H1 (cell line): ENCODE measurements around the gene GAS2.

Experiments
- CHD1 ChIP-seq: IDR thresholded peaks from 2 replicates; pipeline ENCODE4 v1.6.1; 2012; ENCODE audit warnings: low read depth, low read length, improper control_type of control experiment
- TF ChIP-seq, protein P1 (sequence below), 3 experiments: IDR thresholded peaks; 1 replicate in 2 of 3; 2 replicates in 1 of 3; pipeline versions ENCODE4 v1.5.1 to v1.6.1; 2011; ENCODE audit warnings: low read length in 3 of 3, mild to moderate bottlenecking in 3 of 3, inconsistent platforms in 2 of 3, low read depth in 1 of 3, moderate library complexity in 1 of 3; ENCODE audit not compliant: insufficient read depth in 1 of 3; ENCODE audit errors: control extremely low read depth in 1 of 3
- TF ChIP-seq, protein P2 (sequence below): IDR thresholded peaks from 2 replicates; pipeline ENCODE4 v1.6.1; 2012; ENCODE audit warnings: inconsistent platforms

DNA sequence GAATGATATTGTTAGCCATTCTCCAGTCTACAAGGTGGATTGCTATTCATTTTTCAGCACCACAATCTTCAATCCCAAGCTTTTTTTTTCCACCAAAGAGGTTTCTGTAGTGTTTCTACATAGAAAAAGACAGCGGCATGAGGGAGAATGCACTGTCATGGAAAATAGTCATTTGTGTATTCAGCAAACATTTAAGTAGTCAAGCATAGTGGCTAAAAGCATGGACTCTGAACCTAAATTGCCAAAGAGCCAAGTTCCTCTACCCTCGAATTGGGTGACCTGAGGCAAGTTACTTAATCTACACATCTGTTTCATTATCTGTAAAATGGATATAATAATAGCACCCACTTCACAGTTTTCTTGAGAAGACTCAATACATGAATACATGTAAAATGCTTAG is 14.2 kb downstream of the GAS2 start:
- TF ChIP-seq CHD1: no peak
- TF ChIP-seq, protein P1, sequence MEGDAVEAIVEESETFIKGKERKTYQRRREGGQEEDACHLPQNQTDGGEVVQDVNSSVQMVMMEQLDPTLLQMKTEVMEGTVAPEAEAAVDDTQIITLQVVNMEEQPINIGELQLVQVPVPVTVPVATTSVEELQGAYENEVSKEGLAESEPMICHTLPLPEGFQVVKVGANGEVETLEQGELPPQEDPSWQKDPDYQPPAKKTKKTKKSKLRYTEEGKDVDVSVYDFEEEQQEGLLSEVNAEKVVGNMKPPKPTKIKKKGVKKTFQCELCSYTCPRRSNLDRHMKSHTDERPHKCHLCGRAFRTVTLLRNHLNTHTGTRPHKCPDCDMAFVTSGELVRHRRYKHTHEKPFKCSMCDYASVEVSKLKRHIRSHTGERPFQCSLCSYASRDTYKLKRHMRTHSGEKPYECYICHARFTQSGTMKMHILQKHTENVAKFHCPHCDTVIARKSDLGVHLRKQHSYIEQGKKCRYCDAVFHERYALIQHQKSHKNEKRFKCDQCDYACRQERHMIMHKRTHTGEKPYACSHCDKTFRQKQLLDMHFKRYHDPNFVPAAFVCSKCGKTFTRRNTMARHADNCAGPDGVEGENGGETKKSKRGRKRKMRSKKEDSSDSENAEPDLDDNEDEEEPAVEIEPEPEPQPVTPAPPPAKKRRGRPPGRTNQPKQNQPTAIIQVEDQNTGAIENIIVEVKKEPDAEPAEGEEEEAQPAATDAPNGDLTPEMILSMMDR (IDR thresholded peaks at IDR 0.05; ENCODE audit: control extremely low read depth in 1 of 3, insufficient read depth in 1 of 3, low read depth in 1 of 3, low read length in 3 of 3): no peak
- TF ChIP-seq, protein P2, sequence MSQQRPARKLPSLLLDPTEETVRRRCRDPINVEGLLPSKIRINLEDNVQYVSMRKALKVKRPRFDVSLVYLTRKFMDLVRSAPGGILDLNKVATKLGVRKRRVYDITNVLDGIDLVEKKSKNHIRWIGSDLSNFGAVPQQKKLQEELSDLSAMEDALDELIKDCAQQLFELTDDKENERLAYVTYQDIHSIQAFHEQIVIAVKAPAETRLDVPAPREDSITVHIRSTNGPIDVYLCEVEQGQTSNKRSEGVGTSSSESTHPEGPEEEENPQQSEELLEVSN: no peak
